OCI-LY1 (cell line): ENCODE data around the gene STK24.

Source experiments
- H2AFZ ChIP-seq: fragments of 200-600 bp; sonication (generic), shearing (Covaris generic); 2 replicates; pipeline ENCODE4 v1.6.0; 2014; ENCODE audit warnings: antibody characterized with exemption, mild to moderate bottlenecking, low read length
- H3F3A ChIP-seq: fragments of 200-600 bp; sonication (generic), shearing (Covaris generic); 2 replicates; pipeline ENCODE4 v1.6.0; 2014; ENCODE audit warnings: mild to moderate bottlenecking, antibody characterized with exemption, low read length, moderate library complexity; ENCODE audit not compliant: insufficient read depth
- H3K27ac ChIP-seq: fragments of 200-600 bp; sonication (generic); 2 replicates; pipeline ENCODE4 v1.5.1; 2014; ENCODE audit warnings: low read length, mixed run types, mild to moderate bottlenecking, low read depth; ENCODE audit not compliant: poor library complexity, severe bottlenecking
- H3K27me3 ChIP-seq: fragments of 200-600 bp; sonication (generic); 2 replicates; pipeline ENCODE4 v1.6.0; 2014; ENCODE audit warnings: antibody characterized with exemption, mild to moderate bottlenecking, low read length, moderate library complexity; ENCODE audit not compliant: insufficient read depth
- H3K36me3 ChIP-seq: fragments of 200-600 bp; sonication (generic); 2 replicates; pipeline ENCODE4 v1.6.1; 2014; ENCODE audit warnings: mild to moderate bottlenecking, antibody characterized with exemption, low read length, moderate library complexity, mixed read lengths; ENCODE audit not compliant: insufficient read depth
- H3K4me1 ChIP-seq: fragments of 200-600 bp; sonication (generic); 2 replicates; pipeline ENCODE4 v1.5.1; 2014; ENCODE audit warnings: mild to moderate bottlenecking, low read length, moderate library complexity; ENCODE audit not compliant: insufficient read depth, severe bottlenecking
- H3K4me2 ChIP-seq: fragments of 200-600 bp; sonication (generic), shearing (Covaris generic); 2 replicates; pipeline ENCODE4 v1.6.1; 2014; ENCODE audit warnings: low read length
- H3K4me3 ChIP-seq: fragments of 200-600 bp; sonication (generic); 2 replicates; pipeline ENCODE4 v1.5.1; 2014; ENCODE audit warnings: low read length, low read depth, mild to moderate bottlenecking, mixed read lengths; ENCODE audit not compliant: poor library complexity, severe bottlenecking
- H3K79me2 ChIP-seq: fragments of 200-600 bp; shearing (Covaris generic); 2 replicates; pipeline ENCODE4 v1.6.1; 2016; ENCODE audit warnings: mixed run types, low read length, mixed read lengths; ENCODE audit not compliant: insufficient read depth
- H3K9ac ChIP-seq: fragments of 200-600 bp; sonication (generic), shearing (Covaris generic); 2 replicates; pipeline ENCODE4 v1.6.1; 2014; ENCODE audit warnings: mild to moderate bottlenecking, low read length, mixed read lengths
- H3K9me2 ChIP-seq: fragments of 200-600 bp; sonication (generic), shearing (Covaris generic); 2 replicates; pipeline ENCODE4 v1.6.1; 2014; ENCODE audit warnings: low read depth, mild to moderate bottlenecking, low read length, mixed read lengths
- H3K9me3 ChIP-seq: fragments of 200-600 bp; shearing (Covaris generic); 2 replicates; pipeline ENCODE4 v1.6.1; 2014; ENCODE audit warnings: low read length, mixed read lengths
- H4K20me1 ChIP-seq: fragments of 200-600 bp; sonication (generic), shearing (Covaris generic); 2 replicates; pipeline ENCODE4 v1.6.0; 2016; ENCODE audit warnings: mild to moderate bottlenecking, low read length; ENCODE audit not compliant: insufficient read depth
- CTCF ChIP-seq: fragments of 200-600 bp; sonication (generic), shearing (Covaris generic); IDR thresholded peaks from 2 replicates; pipeline ENCODE4 v1.5.1; 2017; ENCODE audit warnings: mild to moderate bottlenecking, antibody characterized with exemption, low read length, moderate library complexity, mixed read lengths
- EZH2 ChIP-seq: fragments of 200-600 bp; sonication (generic), shearing (Covaris generic); IDR thresholded peaks from 2 replicates; pipeline ENCODE4 v1.8.0; 2017; ENCODE audit warnings: borderline replicate concordance, mixed run types, mild to moderate bottlenecking, antibody characterized with exemption, low read length, moderate library complexity, mixed read lengths

Gene STK24

GRCh38 chr13:98440390-98441055 lies 136.4 kb downstream of the STK24 start:
- H3K9me3 ChIP-seq: no peaks in the 10 kb centered on the region
- no peak overlapping the region for H3K27ac ChIP-seq
- H3K4me2 ChIP-seq: no peak overlapping the region
- 0 out of 2 replicates have a peak, but pooled peaks cover 4% of the 10 kb centered on the region for H3K27me3 ChIP-seq
- no peaks in the 10 kb centered on the region for H4K20me1 ChIP-seq
- TF ChIP-seq EZH2 (no peak), CTCF (no peak)
- no peaks in the 10 kb centered on the region for H3K79me2 ChIP-seq
- H3K9me2 ChIP-seq: no peaks in the 10 kb centered on the region
- no peak overlapping the region for H3K4me3 ChIP-seq
- H3K36me3 ChIP-seq: no peaks in the 10 kb centered on the region
- H3F3A ChIP-seq: no peaks in the 10 kb centered on the region
- no peak overlapping the region for H3K9ac ChIP-seq
- peaks cover 2% of the 10 kb centered on the region for H3K4me1 ChIP-seq
- no peak overlapping the region for H2AFZ ChIP-seq

GRCh38 chr13:98439896-98440295 lies 137.0 kb downstream of the STK24 start:
- no peaks in the 10 kb centered on the region for H3K9me3 ChIP-seq
- no peaks in the 10 kb centered on the region for H3K36me3 ChIP-seq
- H3K4me3 ChIP-seq: no peak overlapping the region
- H4K20me1 ChIP-seq: no peaks in the 10 kb centered on the region
- H3K27me3 ChIP-seq: 0 out of 2 replicates have a peak, but pooled peaks cover 4% of the 10 kb centered on the region
- no peaks in the 10 kb centered on the region for H3K4me1 ChIP-seq
- H3K9ac ChIP-seq: no peak overlapping the region
- no peaks in the 10 kb centered on the region for H3K79me2 ChIP-seq
- H3K27ac ChIP-seq: no peak overlapping the region
- TF ChIP-seq EZH2: no peak
- no peak for TF ChIP-seq CTCF
- H3F3A ChIP-seq: no peaks in the 10 kb centered on the region
- no peaks in the 10 kb centered on the region for H3K9me2 ChIP-seq
- no peak overlapping the region for H3K4me2 ChIP-seq
- no peak overlapping the region for H2AFZ ChIP-seq

GRCh38 chr13:98439126-98439828 lies 137.6 kb downstream of the STK24 start:
- H3F3A ChIP-seq: no peaks in the 10 kb centered on the region
- H3K4me1 ChIP-seq: no peaks in the 10 kb centered on the region
- H3K27me3 ChIP-seq: 0 out of 2 replicates have a peak, but pooled peaks cover 4% of the 10 kb centered on the region
- H3K79me2 ChIP-seq: no peaks in the 10 kb centered on the region
- H3K9me3 ChIP-seq: no peaks in the 10 kb centered on the region
- H3K4me3 ChIP-seq: no peak overlapping the region
- H3K9me2 ChIP-seq: no peaks in the 10 kb centered on the region
- no peak overlapping the region for H3K27ac ChIP-seq
- H3K4me2 ChIP-seq: no peak overlapping the region
- no peak overlapping the region for H3K9ac ChIP-seq
- H3K36me3 ChIP-seq: no peaks in the 10 kb centered on the region
- H4K20me1 ChIP-seq: no peaks in the 10 kb centered on the region
- TF ChIP-seq EZH2: no peak
- TF ChIP-seq CTCF: no peak
- H2AFZ ChIP-seq: no peak overlapping the region
